A549 (cell line): Measurements from ENCODE around the gene SIM1.

Source experiments
- CHD2 ChIP-seq: fragments of 150-350 bp; IDR thresholded peaks from 2 replicates; pipeline ENCODE4 v1.6.1; 2014; ENCODE audit warnings: low read length; ENCODE audit not compliant: partially characterized antibody
- CTCF ChIP-seq: fragments of >200 bp; sonication (Bioruptor Twin); formaldehyde crosslinking; IDR thresholded peaks from 3 replicates; pipeline ENCODE4 v1.5.1; 2016
- EP300 ChIP-seq, 2 experiments: fragments of >200 bp; sonication (Bioruptor Twin); formaldehyde crosslinking; IDR thresholded peaks; 2 replicates in 1 of 2; 3 replicates in 1 of 2; pipeline ENCODE4 v1.6.1; 2016 to 2017
- HDAC2 ChIP-seq: fragments of 200-600 bp; sonication (generic); IDR thresholded peaks from 2 replicates; pipeline ENCODE4 v1.6.1; 2016
- JUN ChIP-seq, 2 experiments: fragments of >200 bp; sonication (Bioruptor Twin); formaldehyde crosslinking; IDR thresholded peaks; 2 replicates in 1 of 2; 3 replicates in 1 of 2; pipeline ENCODE4 v1.6.1; 2016 to 2017
- MAX ChIP-seq: IDR thresholded peaks from 2 replicates; pipeline ENCODE4 v1.6.1; 2012
- NR3C1 ChIP-seq: fragments of >200 bp; sonication (Bioruptor Twin); formaldehyde crosslinking; IDR thresholded peaks from 3 replicates; pipeline ENCODE4 v1.6.1; 2017
- POLR2A ChIP-seq: IDR thresholded peaks from 2 replicates; pipeline ENCODE4 v1.6.1; 2012; ENCODE audit warnings: mild to moderate bottlenecking, low read length
- RCOR1 ChIP-seq: fragments of 150-350 bp; IDR thresholded peaks from 2 replicates; pipeline ENCODE4 v1.6.1; 2014; ENCODE audit warnings: antibody characterized with exemption, low read length, low read depth
- SMC3 ChIP-seq: fragments of >200 bp; sonication (Bioruptor Twin); formaldehyde crosslinking; IDR thresholded peaks from 3 replicates; pipeline ENCODE4 v1.6.1; 2018; ENCODE audit warnings: inconsistent platforms
- ZSCAN20 ChIP-seq: fragments of 250-450 bp; sonication (Bioruptor Pico); IDR thresholded peaks from 2 replicates; pipeline ENCODE4 v1.8.0; 2022; ENCODE audit warnings: mild to moderate bottlenecking, moderate library complexity

DNA sequence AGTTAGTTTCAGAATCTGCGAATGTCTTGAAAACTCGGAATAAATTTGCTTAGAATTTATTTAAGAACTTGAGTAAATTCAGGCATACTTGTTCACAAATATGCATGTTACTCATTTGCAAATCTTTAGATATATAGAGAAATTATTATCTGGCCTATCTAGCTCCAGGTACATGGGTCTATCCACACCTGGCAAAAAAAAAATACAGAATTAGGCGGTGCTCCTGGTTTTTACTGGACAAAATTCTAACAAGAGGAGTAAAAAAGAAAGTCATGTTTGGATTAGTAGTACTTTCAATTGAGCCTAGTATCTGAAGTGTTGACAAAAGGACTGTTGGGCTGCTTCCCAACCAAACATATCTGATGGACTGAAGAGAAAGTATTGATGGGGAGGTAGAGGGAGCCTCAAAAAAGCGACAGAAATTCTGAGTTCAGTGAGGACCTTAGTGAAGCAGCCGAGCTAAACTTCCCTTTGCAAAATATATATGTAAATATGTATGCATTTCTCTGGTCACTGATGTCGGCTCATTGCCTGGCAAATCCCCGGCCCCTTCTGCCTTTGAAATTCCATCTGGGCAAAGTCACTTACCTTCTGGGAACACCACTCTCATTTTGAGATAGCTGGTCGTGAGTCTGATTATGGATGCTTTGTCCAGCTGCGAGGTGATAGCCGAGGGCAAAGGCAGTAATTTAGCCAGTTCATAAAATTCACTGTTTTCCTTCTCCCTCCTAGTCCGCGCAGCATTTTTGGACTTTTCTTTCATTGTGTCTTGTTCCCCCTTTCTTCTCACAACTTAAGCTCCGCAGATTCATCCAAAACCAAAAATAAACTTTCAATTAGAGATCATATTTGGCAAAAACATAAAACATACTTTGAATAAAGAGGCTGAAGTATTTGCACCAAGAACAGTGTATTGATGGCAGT lies 1.8 kb downstream of the SIM1 start:
- TF ChIP-seq CTCF, result no peak
- no peak for TF ChIP-seq CHD2
- no peak for TF ChIP-seq SMC3
- no peak for TF ChIP-seq POLR2A
- no peak for TF ChIP-seq MAX
- no peak for TF ChIP-seq JUN (IDR thresholded peaks at IDR 0.05)
- TF ChIP-seq ZSCAN20 (CRISPR knock-in tag), result no peak
- no peak for TF ChIP-seq EP300 (IDR thresholded peaks at IDR 0.05)
- no peak for TF ChIP-seq HDAC2
- no peak for TF ChIP-seq RCOR1
- no peak for TF ChIP-seq NR3C1
